Mesenchymal stem cell (in vitro differentiated cells and primary cell): ENCODE results near the gene GNG12.

Experiments
- DNase-seq: peaks from one replicate; pipeline ENCODE4 v3.0.0-alpha.2; 2013
- H2AFZ ChIP-seq: one replicate; pipeline ENCODE4 v1.6.1; 2013; ENCODE audit warnings: low read depth, mild to moderate bottlenecking, control low read depth, inconsistent platforms, low read length, moderate library complexity
- H2AK5ac ChIP-seq: 2 replicates; pipeline ENCODE4 v1.6.1; 2013; ENCODE audit warnings: low read length, moderate library complexity, mild to moderate bottlenecking, inconsistent platforms; ENCODE audit not compliant: severe bottlenecking
- H2BK120ac ChIP-seq: one replicate; pipeline ENCODE4 v1.6.1; 2013; ENCODE audit warnings: low read depth, mild to moderate bottlenecking, inconsistent platforms, low read length, moderate library complexity
- H2BK12ac ChIP-seq, 2 experiments: one replicate each; pipeline ENCODE4 v1.6.1; 2013; ENCODE audit warnings: inconsistent platforms in 2 of 2, low read length in 2 of 2, mild to moderate bottlenecking in 2 of 2, moderate library complexity in 2 of 2, control low read depth in 1 of 2
- H2BK15ac ChIP-seq: one replicate; pipeline ENCODE4 v1.6.1; 2013; ENCODE audit warnings: mild to moderate bottlenecking, low read depth, inconsistent platforms; ENCODE audit not compliant: poor library complexity, severe bottlenecking
- H2BK5ac ChIP-seq: 2 replicates; pipeline ENCODE4 v1.6.1; 2013; ENCODE audit warnings: low read depth, mild to moderate bottlenecking, low read length, control low read depth, inconsistent platforms; ENCODE audit not compliant: poor library complexity, severe bottlenecking
- H3K14ac ChIP-seq, 2 experiments: one replicate each; pipeline ENCODE4 v1.6.1; 2013; ENCODE audit warnings: inconsistent platforms in 2 of 2, low read length in 2 of 2, control low read depth in 1 of 2, mild to moderate bottlenecking in 1 of 2, moderate library complexity in 1 of 2
- H3K18ac ChIP-seq, 2 experiments: one replicate each; pipeline ENCODE4 v1.6.1; 2013; ENCODE audit warnings: inconsistent platforms in 2 of 2, low read length in 2 of 2, control low read depth in 1 of 2, low read depth in 1 of 2, mild to moderate bottlenecking in 1 of 2
- H3K23ac ChIP-seq, 2 experiments: one replicate each; pipeline ENCODE4 v1.6.1; 2013; ENCODE audit warnings: inconsistent platforms in 2 of 2, low read length in 2 of 2, mild to moderate bottlenecking in 2 of 2, moderate library complexity in 2 of 2, control low read depth in 1 of 2
- H3K27ac ChIP-seq: 2 replicates; pipeline ENCODE4 v1.5.1; 2013; ENCODE audit warnings: mild to moderate bottlenecking, moderate library complexity, low read length, control low read depth, inconsistent platforms; ENCODE audit not compliant: poor library complexity, severe bottlenecking
- H3K27me3 ChIP-seq, 2 experiments: 2 replicates each; pipeline versions ENCODE4 v1.6.1 to v1.7.0; 2013; ENCODE audit warnings: low read length in 2 of 2, mild to moderate bottlenecking in 2 of 2, moderate library complexity in 2 of 2, control low read depth in 1 of 2, inconsistent platforms in 1 of 2; ENCODE audit not compliant: control insufficient read depth in 1 of 2, insufficient read depth in 1 of 2
- H3K36me3 ChIP-seq, 2 experiments: 2 replicates each; pipeline versions ENCODE4 v1.6.1 to v1.7.0; 2013; ENCODE audit warnings: low read length in 2 of 2, control low read depth in 1 of 2, inconsistent platforms in 1 of 2, low read depth in 1 of 2, mild to moderate bottlenecking in 1 of 2; ENCODE audit not compliant: insufficient read depth in 2 of 2, control insufficient read depth in 1 of 2
- H3K4ac ChIP-seq, 2 experiments: one replicate each; pipeline ENCODE4 v1.6.1; 2013; ENCODE audit warnings: inconsistent platforms in 2 of 2, low read length in 2 of 2, mild to moderate bottlenecking in 2 of 2, moderate library complexity in 2 of 2, control low read depth in 1 of 2, low read depth in 1 of 2
- H3K4me1 ChIP-seq: 2 replicates; pipeline ENCODE4 v1.6.1; 2013; ENCODE audit warnings: low read depth, low read length, control low read depth; ENCODE audit not compliant: control insufficient read depth, insufficient read depth
- H3K4me2 ChIP-seq: 2 replicates; pipeline ENCODE4 v1.6.1; 2013; ENCODE audit warnings: low read length, mild to moderate bottlenecking, inconsistent platforms; ENCODE audit not compliant: poor library complexity, severe bottlenecking
- H3K4me3 ChIP-seq, 2 experiments: 2 replicates each; pipeline versions ENCODE4 v1.5.1 to v1.7.0; 2013; ENCODE audit warnings: low read length in 2 of 2, mild to moderate bottlenecking in 2 of 2, control low read depth in 1 of 2, low read depth in 1 of 2; ENCODE audit not compliant: insufficient read depth in 1 of 2
- H3K79me1 ChIP-seq: replicated peaks from 2 replicates; pipeline ENCODE4 v1.6.1; 2013; ENCODE audit warnings: mild to moderate bottlenecking, control low read depth, low read length, inconsistent platforms; ENCODE audit not compliant: poor library complexity, severe bottlenecking
- H3K9ac ChIP-seq: 2 replicates; pipeline ENCODE4 v1.7.0; 2013; ENCODE audit warnings: mild to moderate bottlenecking, low read length, moderate library complexity
- H3K9me3 ChIP-seq: 2 replicates; pipeline ENCODE4 v1.7.0; 2013; ENCODE audit warnings: mild to moderate bottlenecking, low read length; ENCODE audit not compliant: control insufficient read depth
- H4K8ac ChIP-seq: one replicate; pipeline ENCODE4 v1.6.1; 2013; ENCODE audit warnings: inconsistent platforms, mild to moderate bottlenecking, low read length, moderate library complexity
- H4K91ac ChIP-seq: one replicate; pipeline ENCODE4 v1.6.1; 2013; ENCODE audit warnings: mild to moderate bottlenecking, low read length, inconsistent platforms
- WGBS: methylation state at CpG from one replicate; pipeline ENCODE4 v1.1.7; 2013; ENCODE audit warnings: mixed read lengths; 5-methylcytosine and 5-hydroxymethylcytosine counted together

GNG12 gene

DNA sequence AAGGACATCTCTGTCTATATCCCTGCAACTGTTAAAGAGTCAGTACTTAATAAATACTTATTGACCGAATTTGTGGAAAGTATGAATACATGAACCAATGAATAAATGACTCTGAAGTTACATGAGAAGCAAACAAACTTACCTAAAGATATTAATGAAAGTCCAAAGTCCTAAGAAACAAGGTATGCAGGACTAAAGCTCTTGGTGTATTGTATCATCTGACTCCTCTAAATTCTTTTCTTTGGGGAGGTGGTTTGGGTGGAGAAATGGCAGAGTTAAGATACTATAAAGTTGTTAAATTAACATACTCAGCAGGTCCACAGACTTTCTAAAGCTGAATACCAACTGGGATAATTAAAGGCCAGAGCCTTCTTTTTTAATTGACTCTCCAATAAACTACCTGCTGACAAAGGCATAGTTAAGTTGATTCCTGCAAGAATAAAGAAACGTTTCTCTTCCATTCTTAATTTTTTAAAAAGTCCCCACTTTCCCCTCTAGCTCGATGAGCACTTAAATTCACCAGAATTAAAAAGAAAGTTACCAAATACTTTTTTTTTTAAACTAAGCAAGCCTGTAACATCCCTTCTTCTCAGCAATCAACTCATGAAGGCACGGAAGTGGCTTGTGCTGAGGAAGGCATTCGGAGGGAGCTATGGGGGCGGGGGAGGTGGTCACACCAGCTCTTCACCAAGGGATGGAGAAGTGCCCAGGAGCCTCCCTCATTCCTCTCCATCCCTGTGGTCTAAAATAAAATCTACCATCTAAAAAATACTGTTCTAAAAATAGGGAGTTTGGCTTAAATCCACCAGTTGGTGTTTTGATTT is 87.2 kb downstream of the GNG12 start:
- Histone ChIP-seq H3K4me1 (peaks cover 10% of the 10 kb centered on the region), H3K4ac (no peak overlapping the region), H3K36me3 (peaks cover 3 to 13% of the 10 kb centered on the region in 2 experiments), H2BK5ac (no peak overlapping the region), H3K9ac (no peak overlapping the region), H4K8ac (no peak overlapping the region), H3K14ac (no peak overlapping the region), H4K91ac (no peak overlapping the region), H3K4me3 (no peak overlapping the region), H3K79me1 (peaks cover 21% of the 10 kb centered on the region), H2BK120ac (no peak overlapping the region), H3K23ac (no peak overlapping the region), H2BK15ac (no peak overlapping the region), H3K27ac (no peak overlapping the region), H3K18ac (no peak overlapping the region), H3K9me3 (no peaks in the 10 kb centered on the region), H2AFZ (no peak overlapping the region), H3K27me3 (no peaks in the 10 kb centered on the region), H3K4me2 (no peak overlapping the region), H2AK5ac (peak overlapping the region; percentile 58), H2BK12ac (no peak overlapping the region)
- WGBS, result 13% methylated on average over 2 of the region's 6 CpGs
- no peak for DNase-seq

DNA sequence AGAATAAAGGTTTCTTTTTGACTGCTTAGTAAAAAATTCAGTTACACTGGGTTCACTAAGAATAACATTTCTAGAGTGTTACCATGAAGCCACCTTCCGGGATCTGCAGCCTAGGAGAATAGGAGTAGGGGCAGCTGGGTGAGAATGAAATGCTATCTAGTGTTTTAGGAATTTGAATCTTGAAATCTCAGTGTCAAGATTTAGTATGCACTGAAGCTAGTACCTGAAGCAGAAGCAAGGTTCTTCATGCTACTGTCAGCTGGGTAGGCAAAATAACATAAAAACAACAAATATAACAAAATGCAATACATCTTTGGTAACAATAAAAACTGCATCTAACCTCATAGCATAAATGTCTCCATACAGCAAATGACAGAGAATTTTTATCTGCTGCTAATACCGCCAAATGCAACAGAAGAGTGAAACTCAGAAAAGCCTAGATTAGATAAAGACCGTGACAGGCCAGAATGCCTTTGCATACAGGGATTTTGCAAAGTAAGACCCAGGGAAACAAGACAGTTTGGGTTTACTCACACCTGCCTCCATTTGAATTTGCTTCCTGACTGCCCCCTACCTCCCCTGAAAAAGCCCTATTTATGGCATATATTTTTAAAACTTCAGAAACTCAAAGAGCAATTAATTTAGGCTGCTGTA is 90.1 kb downstream of the GNG12 start:
- no peak overlapping the region for H4K91ac ChIP-seq
- 83% methylated on average over 3 of the region's 3 CpGs for WGBS
- H3K27ac ChIP-seq, result no peak overlapping the region
- DNase-seq, result no peak
- H3K79me1 ChIP-seq, result peaks cover 30% of the 10 kb centered on the region
- no peaks in the 10 kb centered on the region for H3K9me3 ChIP-seq
- no peak overlapping the region for H3K4me2 ChIP-seq
- H3K14ac ChIP-seq, result no peak overlapping the region
- no peak overlapping the region for H3K4ac ChIP-seq
- H3K23ac ChIP-seq, result no peak overlapping the region
- H3K18ac ChIP-seq, result no peak overlapping the region
- H2AFZ ChIP-seq, result no peak overlapping the region
- peaks cover 8% of the 10 kb centered on the region for H3K4me1 ChIP-seq
- H3K36me3 ChIP-seq, result peaks cover 7 to 19% of the 10 kb centered on the region in 2 experiments
- no peak overlapping the region for H2AK5ac ChIP-seq
- no peak overlapping the region for H3K9ac ChIP-seq
- no peaks in the 10 kb centered on the region for H3K27me3 ChIP-seq
- no peak overlapping the region for H2BK15ac ChIP-seq
- H3K4me3 ChIP-seq, result no peak overlapping the region
- no peak overlapping the region for H2BK5ac ChIP-seq
- H2BK12ac ChIP-seq, result no peak overlapping the region
- no peak overlapping the region for H2BK120ac ChIP-seq
- H4K8ac ChIP-seq, result no peak overlapping the region

DNA sequence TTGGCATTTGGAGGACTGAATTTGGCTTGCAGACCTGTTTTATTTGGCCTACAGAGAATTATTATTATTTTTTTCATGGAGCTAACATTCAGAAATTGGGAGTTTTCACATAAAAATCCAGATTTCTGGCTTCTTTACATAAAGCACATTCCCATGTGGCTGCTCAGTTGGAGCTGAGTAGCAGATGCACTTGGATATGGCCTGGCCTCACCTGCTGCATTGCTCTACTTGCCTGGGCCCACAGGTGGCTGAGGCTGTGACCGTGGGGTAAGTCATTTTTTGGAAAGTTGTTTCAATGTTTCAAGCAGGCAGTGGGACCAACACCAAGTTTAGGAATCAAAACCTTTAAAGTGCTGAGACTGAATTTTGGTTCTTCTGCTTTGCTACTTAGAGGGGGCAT is 91.5 kb downstream of the GNG12 start:
- H3K18ac ChIP-seq, result no peak overlapping the region
- H3K14ac ChIP-seq, result no peak overlapping the region
- H3K9ac ChIP-seq, result no peak overlapping the region
- H3K79me1 ChIP-seq, result peaks cover 33% of the 10 kb centered on the region
- H2AK5ac ChIP-seq, result peak overlapping the region; percentile 76
- no peak overlapping the region for H2BK5ac ChIP-seq
- no peak for DNase-seq
- peaks cover 7 to 19% of the 10 kb centered on the region in 2 experiments for H3K36me3 ChIP-seq
- H3K27me3 ChIP-seq, result no peaks in the 10 kb centered on the region
- H2BK12ac ChIP-seq, result no peak overlapping the region
- H3K9me3 ChIP-seq, result no peaks in the 10 kb centered on the region
- peak overlapping the region; percentile 14 for H3K4me2 ChIP-seq
- H3K4me3 ChIP-seq, result no peak overlapping the region
- H4K91ac ChIP-seq, result no peak overlapping the region
- H3K27ac ChIP-seq, result no peak overlapping the region
- 100% methylated on average over 1 of the region's 1 CpG for WGBS
- no peak overlapping the region for H2BK120ac ChIP-seq
- no peak overlapping the region for H2AFZ ChIP-seq
- H4K8ac ChIP-seq, result no peak overlapping the region
- H3K4ac ChIP-seq, result no peak overlapping the region
- peaks cover 6% of the 10 kb centered on the region for H3K4me1 ChIP-seq
- H2BK15ac ChIP-seq, result no peak overlapping the region
- no peak overlapping the region for H3K23ac ChIP-seq

- Histone ChIP-seq H3K9ac (no peak overlapping the region), H3K18ac (no peak overlapping the region), H3K36me3 (peaks cover 7 to 19% of the 10 kb centered on the region in 2 experiments), H3K4me1 (peaks cover 11% of the 10 kb centered on the region), H3K14ac (no peak overlapping the region), H2BK12ac (no peak overlapping the region), H2BK120ac (no peak overlapping the region), H4K8ac (peak overlapping the region; percentile 77), H2BK5ac (no peak overlapping the region), H3K4ac (no peak overlapping the region), H2AFZ (no peak overlapping the region), H2BK15ac (no peak overlapping the region), H3K23ac (no peak overlapping the region), H3K79me1 (peaks cover 34% of the 10 kb centered on the region), H3K27ac (peak overlapping the region; percentile 4), H3K9me3 (no peaks in the 10 kb centered on the region), H4K91ac (no peak overlapping the region), H2AK5ac (no peak overlapping the region), H3K27me3 (no peaks in the 10 kb centered on the region), H3K4me2 (no peak overlapping the region), H3K4me3 (no peak overlapping the region)
- DNase-seq, result no peak
- 95% methylated on average over 3 of the region's 3 CpGs for WGBS
These were observed 92.1 kb downstream of the GNG12 start for GRCh38 chr1:67741121-67741520.
